GM19043 (cell line): Measurements from ENCODE around the gene MYO9B.

Source experiments
- ATAC-seq: cut with Tn5 transposase; IDR thresholded peaks from one replicate; pipeline ENCODE4 v1.9.1; 2021; ENCODE audit warnings: low read depth; ENCODE audit not compliant: unreplicated experiment

Gene MYO9B, protein sequence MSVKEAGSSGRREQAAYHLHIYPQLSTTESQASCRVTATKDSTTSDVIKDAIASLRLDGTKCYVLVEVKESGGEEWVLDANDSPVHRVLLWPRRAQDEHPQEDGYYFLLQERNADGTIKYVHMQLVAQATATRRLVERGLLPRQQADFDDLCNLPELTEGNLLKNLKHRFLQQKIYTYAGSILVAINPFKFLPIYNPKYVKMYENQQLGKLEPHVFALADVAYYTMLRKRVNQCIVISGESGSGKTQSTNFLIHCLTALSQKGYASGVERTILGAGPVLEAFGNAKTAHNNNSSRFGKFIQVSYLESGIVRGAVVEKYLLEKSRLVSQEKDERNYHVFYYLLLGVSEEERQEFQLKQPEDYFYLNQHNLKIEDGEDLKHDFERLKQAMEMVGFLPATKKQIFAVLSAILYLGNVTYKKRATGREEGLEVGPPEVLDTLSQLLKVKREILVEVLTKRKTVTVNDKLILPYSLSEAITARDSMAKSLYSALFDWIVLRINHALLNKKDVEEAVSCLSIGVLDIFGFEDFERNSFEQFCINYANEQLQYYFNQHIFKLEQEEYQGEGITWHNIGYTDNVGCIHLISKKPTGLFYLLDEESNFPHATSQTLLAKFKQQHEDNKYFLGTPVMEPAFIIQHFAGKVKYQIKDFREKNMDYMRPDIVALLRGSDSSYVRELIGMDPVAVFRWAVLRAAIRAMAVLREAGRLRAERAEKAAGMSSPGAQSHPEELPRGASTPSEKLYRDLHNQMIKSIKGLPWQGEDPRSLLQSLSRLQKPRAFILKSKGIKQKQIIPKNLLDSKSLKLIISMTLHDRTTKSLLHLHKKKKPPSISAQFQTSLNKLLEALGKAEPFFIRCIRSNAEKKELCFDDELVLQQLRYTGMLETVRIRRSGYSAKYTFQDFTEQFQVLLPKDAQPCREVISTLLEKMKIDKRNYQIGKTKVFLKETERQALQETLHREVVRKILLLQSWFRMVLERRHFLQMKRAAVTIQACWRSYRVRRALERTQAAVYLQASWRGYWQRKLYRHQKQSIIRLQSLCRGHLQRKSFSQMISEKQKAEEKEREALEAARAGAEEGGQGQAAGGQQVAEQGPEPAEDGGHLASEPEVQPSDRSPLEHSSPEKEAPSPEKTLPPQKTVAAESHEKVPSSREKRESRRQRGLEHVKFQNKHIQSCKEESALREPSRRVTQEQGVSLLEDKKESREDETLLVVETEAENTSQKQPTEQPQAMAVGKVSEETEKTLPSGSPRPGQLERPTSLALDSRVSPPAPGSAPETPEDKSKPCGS (N-terminal part only)

DNA sequence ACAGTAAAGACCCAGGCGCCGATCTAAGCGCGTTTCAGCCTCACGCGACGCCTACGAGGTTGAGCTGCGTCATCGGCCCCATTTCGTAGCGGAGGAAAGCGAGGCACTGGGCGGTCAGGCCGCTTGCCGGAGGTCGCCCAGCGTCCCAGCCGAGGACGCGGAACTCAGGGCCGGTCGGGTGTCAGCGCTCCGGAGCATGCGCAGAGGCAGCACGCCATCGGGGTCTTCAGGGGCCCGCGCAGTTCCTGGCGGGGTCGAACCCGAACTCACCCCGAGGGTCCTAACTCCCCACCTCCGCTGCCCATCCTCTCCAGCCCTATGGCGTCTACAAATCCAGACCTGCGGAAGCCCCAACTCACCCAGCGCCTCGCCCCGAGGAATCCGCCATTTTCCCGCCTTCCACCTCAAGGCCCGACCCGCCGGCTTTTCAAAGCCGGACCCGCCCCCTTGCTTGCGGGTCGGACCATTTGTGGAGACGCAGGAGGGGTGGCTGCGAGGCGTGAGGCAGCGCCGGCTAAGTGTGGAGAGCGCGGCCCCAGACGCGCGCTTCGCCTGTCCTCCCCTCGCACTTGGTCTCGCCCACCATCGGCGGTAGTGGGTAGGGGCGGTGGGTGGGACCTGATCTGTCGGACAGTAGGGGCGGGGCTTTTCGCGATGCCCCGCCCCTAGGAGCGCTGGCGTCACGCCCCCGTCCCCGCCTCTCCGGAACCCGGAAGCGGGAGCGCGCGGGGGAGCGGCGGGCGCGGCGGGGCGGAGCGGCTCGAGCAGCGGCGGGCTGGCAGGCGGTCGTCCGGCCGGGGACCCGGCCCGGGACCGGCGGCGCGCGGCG, at the start of gene MYO9B, which contains the start of gene HAUS8:
Gene MYO9B (plus strand): TSS at position 743 of the 829 bp plus-strand sequence. CDS start 25,941 bp downstream, outside the sequence.
Gene HAUS8 (minus strand): TSS at position 418 of the 829 bp plus-strand sequence. CDS start 30 bp downstream, at position 388.
- peak; percentile 79 for ATAC-seq

DNA sequence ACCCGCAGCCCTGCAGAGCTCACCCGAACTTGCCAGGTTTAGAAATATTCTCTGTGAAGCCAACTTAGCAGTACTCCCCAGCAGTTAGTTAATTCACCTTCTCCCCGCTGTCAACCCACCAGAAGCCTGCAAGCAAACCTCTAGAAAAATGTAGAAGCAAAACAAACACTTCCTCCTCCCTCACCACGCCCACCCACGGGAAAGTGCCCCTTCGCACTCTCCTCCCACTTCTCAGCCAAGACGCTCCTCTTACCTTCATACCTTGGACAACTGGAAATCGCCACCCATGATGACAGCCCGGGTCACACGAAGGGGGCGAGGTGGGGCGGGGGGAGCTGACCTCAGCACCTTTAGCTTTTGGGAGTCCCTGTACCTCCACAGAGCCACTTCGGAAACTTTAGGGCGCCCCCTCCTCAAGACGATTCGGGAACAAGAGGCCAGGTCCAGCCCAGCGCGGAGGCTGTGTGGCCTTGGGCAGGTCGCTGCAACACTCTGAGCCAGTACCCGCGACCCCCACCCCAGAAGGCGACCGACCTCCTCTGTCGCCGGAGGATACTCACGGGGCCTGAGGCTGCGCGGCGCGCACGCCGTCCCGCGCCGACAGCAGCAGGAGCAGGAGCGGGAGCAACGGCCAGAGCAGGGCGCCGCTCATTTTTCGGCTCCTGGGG, 49.5 kb upstream of the MYO9B start:
- no peak for ATAC-seq

DNA sequence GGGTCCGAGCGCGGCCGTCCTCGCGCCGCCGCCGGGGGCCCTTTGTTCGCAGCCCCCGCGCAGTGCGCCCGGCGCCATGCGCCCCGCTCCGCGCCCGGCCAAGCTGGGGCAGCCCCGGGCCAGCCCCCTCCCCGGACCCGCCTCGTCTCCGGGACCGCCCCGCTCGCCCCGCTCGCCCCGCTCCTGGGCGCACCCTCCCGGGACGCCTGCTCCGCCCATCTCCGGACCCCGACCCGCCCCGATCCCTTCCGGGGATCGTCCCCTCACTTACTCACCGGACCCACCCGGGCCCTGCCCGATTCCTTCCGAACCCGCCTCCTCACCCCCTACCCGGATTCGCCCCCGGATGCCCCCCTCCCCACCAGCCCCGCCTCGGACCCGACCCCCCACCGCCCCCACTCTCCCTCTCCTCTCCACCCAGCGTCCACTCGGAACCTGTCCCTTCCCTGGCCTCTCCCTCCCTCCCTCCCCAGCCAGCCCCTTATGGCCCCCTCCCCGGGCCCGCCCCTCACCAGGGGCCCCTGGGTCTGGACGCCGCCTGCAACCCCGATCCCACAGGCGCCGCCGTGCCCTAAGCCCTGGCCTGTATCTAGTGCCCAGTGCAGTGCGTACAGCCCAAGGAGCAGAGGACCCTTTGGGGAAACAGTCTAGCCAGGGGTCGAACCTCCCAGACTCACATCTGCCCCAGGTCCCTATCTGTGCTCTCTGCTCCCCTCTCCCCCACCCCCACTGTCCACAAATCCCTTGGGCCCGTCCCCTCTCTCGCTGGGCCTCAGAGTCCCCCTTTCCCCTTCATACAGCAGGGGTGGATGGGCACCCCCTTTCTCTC, 48.7 kb upstream of the MYO9B start, which contains the start of gene CPAMD8:
Gene CPAMD8 (minus strand): TSS at position 105 of the 829 bp plus-strand sequence. CDS start 168 bp downstream, outside the sequence.
- ATAC-seq: no peak

DNA sequence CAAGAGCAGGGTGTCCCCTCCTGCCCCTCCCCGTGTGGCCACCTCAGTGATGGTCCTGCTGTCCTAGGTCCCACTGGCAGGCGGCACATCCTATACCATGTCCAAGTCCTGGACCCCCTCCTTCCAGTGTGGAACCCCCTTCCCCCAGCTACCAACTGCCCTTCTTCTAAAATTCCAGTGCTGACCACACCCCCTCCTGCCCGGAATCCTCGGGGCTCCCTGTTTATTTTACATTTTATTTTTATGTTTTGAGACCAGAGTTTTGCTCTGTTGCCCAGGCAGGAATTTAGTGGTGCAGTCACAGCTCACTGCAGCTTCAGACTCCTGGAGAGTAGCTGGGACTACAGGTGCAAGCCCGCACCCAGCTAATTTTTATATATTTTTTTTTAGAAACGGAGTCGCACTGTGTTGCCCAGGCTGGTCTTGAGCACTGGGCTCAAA, 48.0 kb upstream of the MYO9B start:
- no peak for ATAC-seq

DNA sequence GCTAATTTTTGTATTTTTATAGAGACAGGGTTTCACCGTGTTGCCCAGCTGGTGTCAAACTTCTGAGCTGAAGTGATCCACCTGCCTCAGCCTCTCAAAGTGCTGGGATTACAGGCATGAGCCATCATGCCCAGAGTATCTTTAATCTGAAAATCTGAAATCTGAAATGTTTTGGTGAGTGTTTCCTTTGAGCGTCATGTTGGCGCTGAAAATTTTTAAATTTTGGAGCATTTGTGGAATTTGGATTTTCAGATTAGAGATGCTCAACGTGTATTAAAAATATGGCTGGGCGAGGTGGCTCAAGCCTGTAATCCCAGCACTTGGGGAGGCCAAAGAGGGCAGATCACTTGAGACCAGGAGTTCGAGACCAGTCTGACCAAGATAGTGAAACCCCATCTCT, 43.8 kb upstream of the MYO9B start:
- no peak for ATAC-seq

DNA sequence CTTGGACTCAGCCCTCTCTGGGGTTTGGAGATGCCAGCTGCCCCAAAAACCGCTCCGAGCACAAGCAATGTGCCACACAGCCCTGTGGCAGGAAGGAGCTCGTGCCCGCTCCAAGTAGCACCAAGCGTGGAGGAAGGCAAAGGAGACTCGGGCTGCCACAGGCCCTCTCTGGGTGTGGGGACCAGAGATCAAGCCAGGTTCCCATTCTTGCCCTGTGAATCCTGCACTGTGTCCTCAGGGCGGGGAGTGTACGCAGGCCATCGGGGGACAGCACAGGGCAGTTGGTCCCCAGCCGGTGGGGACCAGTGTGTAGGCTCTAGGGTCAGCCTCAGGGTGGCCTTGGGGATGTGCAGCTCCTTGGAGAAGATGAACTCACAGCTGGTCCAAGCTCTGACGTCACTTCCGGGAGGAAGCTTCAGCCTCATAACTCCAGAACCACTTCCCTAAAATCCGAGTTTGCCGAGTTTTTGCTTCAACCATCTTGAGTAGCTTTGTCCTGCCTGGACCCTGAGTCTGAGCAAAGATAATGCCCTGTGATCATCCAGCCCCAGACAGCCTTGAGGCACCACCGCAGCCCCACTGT, 39.6 kb upstream of the MYO9B start:
- no peak for ATAC-seq

DNA sequence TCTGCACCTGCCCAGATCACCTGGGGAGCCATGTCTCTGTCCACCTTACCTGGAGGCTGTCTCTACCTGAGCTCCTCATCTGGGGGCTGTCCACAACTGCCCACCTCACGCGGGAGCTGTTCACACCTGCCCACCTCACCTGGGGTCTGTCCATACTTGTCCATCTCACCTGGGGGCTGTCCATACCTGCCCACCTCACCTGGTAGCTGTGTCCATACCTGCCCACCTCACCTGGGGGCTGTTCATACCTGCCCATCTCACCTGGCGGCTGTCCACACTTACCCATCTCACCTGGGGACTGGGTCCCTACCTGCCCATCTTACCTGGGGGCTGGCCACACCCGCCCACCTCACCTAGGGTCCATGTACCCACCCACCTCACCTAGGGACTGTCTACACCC, 38.9 kb upstream of the MYO9B start:
- no peak for ATAC-seq

DNA sequence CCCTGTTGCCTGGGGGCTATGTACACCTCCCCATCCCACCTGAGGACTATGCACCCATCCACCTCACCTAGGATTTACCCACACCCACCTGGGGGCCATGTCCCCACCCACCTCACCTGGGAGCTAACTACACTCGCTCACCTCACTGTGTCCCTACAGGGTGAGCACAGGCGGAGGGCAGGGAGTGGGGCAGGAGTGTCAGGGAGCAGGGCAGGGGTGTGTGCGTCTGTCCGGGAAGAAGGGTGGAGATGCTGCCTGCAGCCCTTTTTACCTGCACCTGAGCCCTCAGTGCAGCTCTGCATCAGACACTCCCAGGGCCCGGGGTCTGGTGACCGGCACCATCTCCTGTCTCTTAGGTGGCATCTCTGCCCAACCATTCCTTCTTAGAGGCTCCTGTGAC, 38.4 kb upstream of the MYO9B start:
- no peak for ATAC-seq

DNA sequence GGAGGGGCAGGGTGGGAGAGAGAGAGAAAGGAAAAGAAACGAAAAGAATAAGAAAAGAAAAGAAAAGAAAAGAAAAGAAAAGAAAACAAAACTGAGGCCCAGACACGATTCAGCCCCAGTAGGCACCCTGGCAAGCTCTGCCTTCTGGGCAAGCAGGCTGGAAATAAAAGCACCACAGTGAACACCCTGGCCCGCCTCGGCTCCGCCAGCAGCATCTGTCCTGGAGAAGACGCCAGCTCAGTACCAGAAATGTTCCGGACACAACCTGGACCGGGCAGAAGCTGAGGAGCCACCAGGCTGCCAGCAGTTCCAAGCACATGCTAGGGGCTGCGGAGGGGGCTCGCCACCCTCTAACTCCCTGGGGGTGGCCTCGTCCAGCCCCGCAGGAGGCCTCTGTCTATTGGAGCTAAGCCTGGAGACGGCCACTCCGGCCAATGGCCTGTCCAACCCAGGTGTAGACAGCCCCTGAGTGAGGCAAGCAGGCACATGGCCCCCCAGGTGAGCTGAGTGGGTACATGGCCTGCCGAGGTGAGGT, 37.5 kb upstream of the MYO9B start:
- no peak for ATAC-seq

DNA sequence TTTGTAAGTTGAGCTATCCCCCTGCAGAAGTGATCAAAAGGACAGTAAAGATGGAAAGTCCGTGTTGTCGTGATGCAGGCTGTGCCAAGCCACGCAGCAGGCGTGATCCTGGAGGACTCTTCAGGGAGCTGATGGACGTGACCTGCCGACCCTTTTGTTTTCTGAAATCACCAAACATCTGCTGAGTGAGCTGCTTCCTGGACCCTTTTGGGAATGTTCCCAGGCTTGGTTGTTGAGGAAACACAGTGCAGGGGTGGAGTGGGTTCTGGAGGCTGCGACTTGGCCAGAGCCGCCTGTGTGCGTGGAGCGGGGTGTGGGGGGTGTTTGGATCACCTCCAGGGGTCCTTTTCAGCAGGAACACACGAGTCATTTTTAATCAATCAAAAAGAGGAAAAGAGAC, 33.6 kb upstream of the MYO9B start:
- ATAC-seq: no peak

DNA sequence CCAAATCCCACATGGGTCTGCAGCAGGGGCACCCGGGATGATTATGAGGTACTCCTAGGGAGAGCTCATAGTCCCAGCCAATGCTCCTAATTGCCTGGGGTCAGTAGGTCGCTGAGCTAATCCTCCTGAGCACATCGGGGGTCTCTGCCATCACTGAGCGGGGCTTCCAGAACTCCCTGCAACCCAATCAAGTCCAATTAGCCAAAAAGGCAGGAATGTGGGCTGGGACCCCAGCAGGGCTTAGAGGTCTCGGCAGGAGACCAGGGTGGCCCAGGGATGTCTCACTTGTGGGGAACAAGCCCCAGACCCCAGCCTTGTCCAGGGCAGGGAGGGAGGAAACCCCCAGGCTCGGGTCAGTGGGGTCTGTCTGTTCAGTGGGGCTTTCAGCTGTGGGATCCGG, 31.8 kb upstream of the MYO9B start:
- ATAC-seq: no peak

DNA sequence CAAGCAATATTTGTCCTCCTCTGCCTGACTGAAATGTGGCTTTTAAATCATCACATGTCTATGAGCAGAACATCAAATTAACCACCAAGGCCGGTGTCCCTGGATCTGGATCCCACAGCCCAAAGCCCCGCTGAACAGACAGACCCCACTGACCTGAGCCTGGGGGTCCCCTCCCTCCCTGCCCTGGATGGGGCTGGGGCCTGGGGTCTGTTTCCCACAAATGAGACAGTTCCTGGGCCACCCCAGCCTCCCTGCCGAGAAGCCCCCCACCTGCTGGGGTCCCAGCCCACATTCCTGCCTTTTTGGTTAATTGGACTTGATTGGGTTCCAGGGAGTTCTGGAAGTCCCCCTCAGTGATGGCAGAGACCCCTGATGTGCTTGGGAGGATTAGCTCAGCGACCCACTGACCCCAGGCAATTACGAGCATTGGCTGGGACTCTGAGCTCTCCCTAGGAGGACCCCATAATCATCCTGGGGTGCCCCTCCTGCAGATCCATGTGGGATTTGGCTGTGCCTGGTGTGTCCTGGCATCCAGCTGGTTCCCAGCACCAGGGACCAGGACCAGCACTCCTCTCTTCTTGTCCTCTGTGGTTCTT, 29.6 kb upstream of the MYO9B start:
- ATAC-seq: no peak

DNA sequence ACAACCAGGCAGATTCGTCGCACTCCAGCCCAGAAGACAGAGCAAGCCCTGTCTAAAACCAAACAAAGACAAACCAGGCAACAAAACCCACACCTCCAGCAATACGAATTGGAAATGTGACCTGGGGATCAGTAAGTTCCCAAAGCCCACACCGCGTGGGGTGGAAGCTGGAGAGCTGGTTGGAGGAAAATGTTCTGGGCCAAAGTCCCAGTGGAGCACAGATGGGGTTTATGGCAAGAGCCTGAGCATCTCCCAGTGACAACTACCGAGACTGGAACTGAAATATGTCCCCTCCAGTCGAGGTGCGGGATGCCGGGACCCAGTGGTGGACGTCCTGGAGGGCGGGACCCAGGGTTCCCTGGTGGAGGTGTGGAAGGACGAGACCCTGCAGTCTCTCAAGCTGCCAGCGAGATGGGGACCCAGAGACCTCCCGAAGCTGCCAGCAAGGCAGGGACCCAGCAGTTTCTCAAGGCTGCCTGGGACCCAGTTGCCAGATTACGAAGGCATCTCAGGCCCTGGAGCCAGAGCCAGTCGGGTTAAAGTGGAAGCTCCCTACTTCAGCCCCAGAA, 26.6 kb upstream of the MYO9B start:
- no peak for ATAC-seq

DNA sequence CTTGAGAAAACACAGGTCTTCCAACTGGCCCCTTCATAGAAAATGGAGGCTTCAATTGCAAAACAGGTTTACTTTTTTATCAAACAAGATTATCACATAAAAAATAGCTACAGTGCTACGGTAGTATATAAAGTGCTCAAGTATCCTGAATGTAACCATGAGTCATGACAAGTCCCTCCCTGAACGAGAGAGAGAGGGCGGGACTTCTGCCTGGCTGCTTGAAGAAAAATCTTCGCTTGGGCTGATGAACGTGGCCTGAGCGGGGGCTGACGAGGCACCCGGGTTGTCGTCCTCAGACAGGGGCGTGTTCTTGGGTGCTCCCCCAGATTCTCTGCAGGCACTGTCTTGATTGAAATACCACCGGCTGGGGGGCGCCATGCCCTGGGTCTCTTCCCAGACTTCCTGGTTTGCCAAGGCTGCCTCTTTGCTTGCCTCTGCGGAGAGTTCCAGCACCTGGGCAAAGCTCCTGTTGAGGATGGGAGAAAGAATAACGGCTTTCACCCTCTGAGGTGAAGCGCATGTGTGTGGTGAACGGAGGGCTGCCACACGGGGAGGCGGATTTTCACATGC, 25.8 kb upstream of the MYO9B start:
- no peak for ATAC-seq

DNA sequence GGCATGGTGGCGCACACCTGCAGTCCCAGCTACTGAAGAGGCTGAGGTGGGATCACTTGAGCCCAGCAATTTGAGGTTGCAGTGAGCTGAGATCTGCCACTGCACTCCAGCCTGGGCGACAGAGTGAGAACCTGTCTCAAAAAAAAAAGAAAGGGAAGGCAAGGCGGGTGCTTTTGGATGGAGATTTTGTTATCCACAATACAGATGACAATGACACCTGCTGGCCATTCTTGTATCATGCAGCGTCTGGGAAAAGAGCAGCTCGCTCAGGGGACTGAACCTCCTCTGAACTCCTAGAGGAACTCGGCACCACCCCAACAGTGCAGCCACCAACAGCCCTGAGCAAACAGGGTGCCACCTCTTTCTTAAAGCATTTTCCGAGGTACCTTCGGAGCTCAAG, 23.1 kb upstream of the MYO9B start:
- ATAC-seq: no peak

DNA sequence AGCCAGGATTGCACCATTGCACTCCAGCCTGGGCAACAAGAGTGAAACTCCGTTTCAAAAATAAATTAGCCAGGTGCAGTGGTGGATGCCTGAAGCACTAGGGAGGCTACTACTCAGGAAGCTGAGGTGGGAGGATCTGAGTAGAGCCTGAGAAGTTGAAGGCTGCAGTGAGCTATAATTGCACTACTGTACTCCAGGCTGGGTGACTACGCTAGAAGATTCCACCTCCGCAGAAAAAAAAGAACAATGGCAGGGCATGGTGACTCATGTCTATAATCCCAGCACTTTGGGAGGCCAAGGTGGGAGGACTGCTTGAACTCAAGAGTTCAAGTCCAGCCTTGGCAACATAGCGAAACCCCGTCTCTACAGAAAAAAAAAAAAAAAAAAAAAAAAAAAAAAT, 20.8 kb upstream of the MYO9B start:
- ATAC-seq: no peak

DNA sequence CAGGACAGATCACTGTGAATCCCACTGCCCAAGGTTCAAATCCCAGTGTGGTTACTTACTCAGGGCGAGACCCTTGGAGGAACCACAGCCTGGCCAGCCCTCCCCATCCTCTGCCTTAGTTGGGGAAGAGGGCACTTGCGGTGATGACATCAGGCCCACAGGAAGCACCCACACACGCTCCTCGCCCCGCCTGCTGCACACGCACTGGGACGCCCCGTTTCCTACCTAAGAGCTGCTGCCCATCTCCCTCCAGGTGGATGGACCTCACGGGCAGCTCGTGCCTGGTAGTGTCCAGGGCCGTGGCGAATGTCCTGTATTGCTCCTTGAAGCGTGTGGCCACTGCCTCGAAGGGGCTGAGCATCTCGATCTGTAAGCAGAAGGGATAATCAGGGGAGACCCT, 19.9 kb upstream of the MYO9B start:
- ATAC-seq: no peak
